Measurements from ENCODE around the gene TCP11X2. TPM values are rescaled to one million over a fixed set of nuclear protein-coding genes. Genes with fewer than 3 reads are reported as not detected.
"Not testable (repeated sequence)": the region's sequence is repeated elsewhere in the genome, so short reads cannot be mapped to it uniquely, and the experiment has no call there.

The TCP11X2 gene
- not detected in 2 replicates for total RNA-seq (2012; rRNA removed)

- not testable (repeated sequence) for H3K27me3 ChIP-seq (ENCODE audit: control insufficient read depth, insufficient read depth, low read length); H3K9ac ChIP-seq (ENCODE audit: low read depth, low read length); H3K36me3 ChIP-seq (ENCODE audit: insufficient read depth, low read length); H3K4me2 ChIP-seq (ENCODE audit: low read length); H3K4me3 ChIP-seq (ENCODE audit: low read length); H3K4me1 ChIP-seq (ENCODE audit: control insufficient read depth, insufficient read depth, low read length); H3K9me3 ChIP-seq (replicated peaks; ENCODE audit: low read length)
These were observed at the start of gene TCP11X2 for GRCh38 chrX:102471762-102472220. TSS of gene TCP11X2 (minus strand) at chrX:102471812.

- no peaks in the 10 kb centered on the region for H3K36me3 ChIP-seq (ENCODE audit: insufficient read depth, low read length)
- no peak overlapping the region for H3K4me3 ChIP-seq (ENCODE audit: low read length)
- H3K9me3 ChIP-seq (replicated peaks; ENCODE audit: low read length), result no peaks in the 10 kb centered on the region
- H3K27me3 ChIP-seq (ENCODE audit: control insufficient read depth, insufficient read depth, low read length), result peaks cover 18% of the 10 kb centered on the region
- peak overlapping the region; percentile 52 for H3K4me2 ChIP-seq (ENCODE audit: low read length)
- no peak overlapping the region for H3K9ac ChIP-seq (ENCODE audit: low read depth, low read length)
- no peaks in the 10 kb centered on the region for H3K4me1 ChIP-seq (ENCODE audit: control insufficient read depth, insufficient read depth, low read length)
These were observed 45.7 kb upstream of the TCP11X2 start for GRCh38 chrX:102517326-102517725.

- Histone ChIP-seq H3K9me3 (replicated peaks; ENCODE audit: low read length) (no peaks in the 10 kb centered on the region), H3K9ac (ENCODE audit: low read depth, low read length) (peak within 1 kb of the TSS; percentile 47), H3K27me3 (ENCODE audit: control insufficient read depth, insufficient read depth, low read length) (peaks cover 22% of the 10 kb centered on the region), H3K36me3 (ENCODE audit: insufficient read depth, low read length) (no peaks in the 10 kb centered on the region), H3K4me3 (ENCODE audit: low read length) (peak within 1 kb of the TSS; percentile 82), H3K4me1 (ENCODE audit: control insufficient read depth, insufficient read depth, low read length) (no peaks in the 10 kb centered on the region), H3K4me2 (ENCODE audit: low read length) (peak within 1 kb of the TSS; percentile 98)
These were observed 44.6 kb upstream of the TCP11X2 start, which contains the start of gene TMSB15A for GRCh38 chrX:102515975-102516941. TSS of gene TMSB15A (minus strand) at chrX:102516739.

GRCh38 chrX:102514536-102514935 is 42.9 kb upstream of the TCP11X2 start:
- H3K4me2 ChIP-seq (ENCODE audit: low read length), result no peak overlapping the region
- H3K27me3 ChIP-seq (ENCODE audit: control insufficient read depth, insufficient read depth, low read length), result peaks cover 12% of the 10 kb centered on the region
- no peaks in the 10 kb centered on the region for H3K9me3 ChIP-seq (replicated peaks; ENCODE audit: low read length)
- H3K36me3 ChIP-seq (ENCODE audit: insufficient read depth, low read length), result no peaks in the 10 kb centered on the region
- no peak overlapping the region for H3K9ac ChIP-seq (ENCODE audit: low read depth, low read length)
- no peaks in the 10 kb centered on the region for H3K4me1 ChIP-seq (ENCODE audit: control insufficient read depth, insufficient read depth, low read length)
- no peak overlapping the region for H3K4me3 ChIP-seq (ENCODE audit: low read length)

- Histone ChIP-seq H3K4me3 (ENCODE audit: low read length) (no peak overlapping the region), H3K4me2 (ENCODE audit: low read length) (no peak overlapping the region), H3K36me3 (ENCODE audit: insufficient read depth, low read length) (no peaks in the 10 kb centered on the region), H3K4me1 (ENCODE audit: control insufficient read depth, insufficient read depth, low read length) (no peaks in the 10 kb centered on the region), H3K27me3 (ENCODE audit: control insufficient read depth, insufficient read depth, low read length) (peaks cover 20% of the 10 kb centered on the region), H3K9me3 (replicated peaks; ENCODE audit: low read length) (no peaks in the 10 kb centered on the region), H3K9ac (ENCODE audit: low read depth, low read length) (no peak overlapping the region)
These were observed 27.1 kb upstream of the TCP11X2 start for GRCh38 chrX:102498732-102499131.

GRCh38 chrX:102491766-102492165 is 20.2 kb upstream of the TCP11X2 start:
- H3K36me3 ChIP-seq (ENCODE audit: insufficient read depth, low read length), result no peaks in the 10 kb centered on the region

GRCh38 chrX:102478765-102479164 is 7.2 kb upstream of the TCP11X2 start:
- H3K27me3 ChIP-seq (ENCODE audit: control insufficient read depth, insufficient read depth, low read length); H3K4me2 ChIP-seq (ENCODE audit: low read length); H3K9ac ChIP-seq (ENCODE audit: low read depth, low read length); H3K4me1 ChIP-seq (ENCODE audit: control insufficient read depth, insufficient read depth, low read length); H3K9me3 ChIP-seq (replicated peaks; ENCODE audit: low read length); H3K36me3 ChIP-seq (ENCODE audit: insufficient read depth, low read length); H3K4me3 ChIP-seq (ENCODE audit: low read length): not testable (repeated sequence)

More at GRCh38 chrX:102491766-102492165, 20.2 kb upstream of the TCP11X2 start:
- Histone ChIP-seq H3K4me2 (ENCODE audit: low read length) (no peak overlapping the region), H3K27me3 (ENCODE audit: control insufficient read depth, insufficient read depth, low read length) (peaks cover 26% of the 10 kb centered on the region), H3K4me1 (ENCODE audit: control insufficient read depth, insufficient read depth, low read length) (no peaks in the 10 kb centered on the region), H3K9me3 (replicated peaks; ENCODE audit: low read length) (no peaks in the 10 kb centered on the region), H3K9ac (ENCODE audit: low read depth, low read length) (no peak overlapping the region), H3K4me3 (ENCODE audit: low read length) (no peak overlapping the region)

- not testable (repeated sequence) for H3K36me3 ChIP-seq (ENCODE audit: insufficient read depth, low read length); H3K9me3 ChIP-seq (replicated peaks; ENCODE audit: low read length); H3K4me2 ChIP-seq (ENCODE audit: low read length); H3K9ac ChIP-seq (ENCODE audit: low read depth, low read length); H3K27me3 ChIP-seq (ENCODE audit: control insufficient read depth, insufficient read depth, low read length); H3K4me3 ChIP-seq (ENCODE audit: low read length); H3K4me1 ChIP-seq (ENCODE audit: control insufficient read depth, insufficient read depth, low read length)
These were observed 1.4 kb downstream of the TCP11X2 start for GRCh38 chrX:102470215-102470614.

- not testable (repeated sequence) for H3K4me2 ChIP-seq (ENCODE audit: low read length); H3K4me1 ChIP-seq (ENCODE audit: control insufficient read depth, insufficient read depth, low read length); H3K36me3 ChIP-seq (ENCODE audit: insufficient read depth, low read length)
These were observed 13.0 kb downstream of the TCP11X2 start for GRCh38 chrX:102458615-102459014.

GRCh38 chrX:102439908-102440307 is 31.7 kb downstream of the TCP11X2 start, which contains the start of gene NXF2B:
TSS of gene NXF2B (minus strand) at chrX:102440008. CDS start at chrX:102380036, 59,972 bp downstream.
- H3K9me3 ChIP-seq (replicated peaks; ENCODE audit: low read length); H3K4me1 ChIP-seq (ENCODE audit: control insufficient read depth, insufficient read depth, low read length); H3K4me3 ChIP-seq (ENCODE audit: low read length); H3K9ac ChIP-seq (ENCODE audit: low read depth, low read length); H3K27me3 ChIP-seq (ENCODE audit: control insufficient read depth, insufficient read depth, low read length); H3K36me3 ChIP-seq (ENCODE audit: insufficient read depth, low read length); H3K4me2 ChIP-seq (ENCODE audit: low read length): not testable (repeated sequence)

More at GRCh38 chrX:102458615-102459014, 13.0 kb downstream of the TCP11X2 start:
- H3K4me3 ChIP-seq (ENCODE audit: low read length); H3K9me3 ChIP-seq (replicated peaks; ENCODE audit: low read length); H3K9ac ChIP-seq (ENCODE audit: low read depth, low read length); H3K27me3 ChIP-seq (ENCODE audit: control insufficient read depth, insufficient read depth, low read length): not testable (repeated sequence)

- not testable (repeated sequence) for H3K36me3 ChIP-seq (ENCODE audit: insufficient read depth, low read length); H3K4me1 ChIP-seq (ENCODE audit: control insufficient read depth, insufficient read depth, low read length); H3K27me3 ChIP-seq (ENCODE audit: control insufficient read depth, insufficient read depth, low read length); H3K9ac ChIP-seq (ENCODE audit: low read depth, low read length); H3K4me3 ChIP-seq (ENCODE audit: low read length); H3K4me2 ChIP-seq (ENCODE audit: low read length); H3K9me3 ChIP-seq (replicated peaks; ENCODE audit: low read length)
These were observed 57.1 kb downstream of the TCP11X2 start for GRCh38 chrX:102414493-102414892.
